ENCODE results near the gene KIAA1755. TPM values are rescaled to one million over a fixed set of nuclear protein-coding genes. Genes with fewer than 3 reads are reported as not detected.

The KIAA1755 gene
- total RNA-seq, 1 experiment from 2014 or later = 0.17 TPM

- no peak overlapping the region for H3K27ac Mint-ChIP-seq
- no peaks in the 10 kb centered on the region for H3K79me2 ChIP-seq (ENCODE audit: insufficient read depth, low read length)
- H2BK5ac ChIP-seq (ENCODE audit: insufficient read length, low read length) = no peak overlapping the region
- no peaks in the 10 kb centered on the region for H3K79me1 ChIP-seq (ENCODE audit: insufficient read depth, low read depth, low read length, poor library complexity, severe bottlenecking)
- H3K4ac ChIP-seq (ENCODE audit: low read depth, low read length) = no peak overlapping the region
- no peak overlapping the region for H4K5ac ChIP-seq (ENCODE audit: insufficient read length, low read depth, low read length)
- no peaks in the 10 kb centered on the region for H3K36me3 Mint-ChIP-seq (ENCODE audit: insufficient read depth in 1 of 3, low read depth in 3 of 3)
- H3K27ac ChIP-seq (ENCODE audit: insufficient read length, low read depth, low read length) = no peak overlapping the region
- no peaks in the 10 kb centered on the region for H3K4me1 Mint-ChIP-seq
- H3K4me1 ChIP-seq (ENCODE audit: insufficient read depth, low read length) = no peaks in the 10 kb centered on the region
- WGBS (ENCODE audit: extremely low coverage, insufficient read length, low lambda C conversion rate) = no CpG with 5 or more reads among the region's 10 CpGs
- no peak overlapping the region for H3K4me3 Mint-ChIP-seq
- H4K91ac ChIP-seq (ENCODE audit: insufficient read length, low read depth, low read length) = no peak overlapping the region
- H3K23ac ChIP-seq (ENCODE audit: insufficient read length, low read depth, low read length) = no peak overlapping the region
- H3K23me2 ChIP-seq (ENCODE audit: insufficient read length, low read depth, low read length, poor library complexity, severe bottlenecking) = no peaks in the 10 kb centered on the region
- H3K4me2 ChIP-seq (ENCODE audit: insufficient read depth, insufficient read length, low read length) = no peak overlapping the region
- no peak for DNase-seq
- no peak overlapping the region for H3K56ac ChIP-seq (ENCODE audit: insufficient read length, low read depth, low read length)
- no peak overlapping the region for H2BK12ac ChIP-seq (ENCODE audit: insufficient read length, low read depth, low read length)
- H4K8ac ChIP-seq (replicated peaks; ENCODE audit: insufficient read length, low read depth, low read length) = no peak overlapping the region
- H3K9me3 Mint-ChIP-seq = no peaks in the 10 kb centered on the region
- H3T11ph ChIP-seq (ENCODE audit: low read length) = no peak overlapping the region
- peaks cover 4% of the 10 kb centered on the region for H3K27me3 Mint-ChIP-seq (ENCODE audit: low read depth)
- no peak overlapping the region for H2AFZ ChIP-seq (ENCODE audit: low read length)
- H2AK5ac ChIP-seq (ENCODE audit: insufficient read length, low read length) = no peak overlapping the region
- no peak overlapping the region for H3K9ac ChIP-seq (ENCODE audit: extremely low read depth, insufficient read length, low read length)
- H4K20me1 ChIP-seq (ENCODE audit: control insufficient read depth, insufficient read depth, insufficient read length) = no peaks in the 10 kb centered on the region
- no peak overlapping the region for H2BK20ac ChIP-seq (ENCODE audit: low read depth, low read length, poor library complexity, severe bottlenecking)
- H3K14ac ChIP-seq (ENCODE audit: insufficient read depth, low read length) = no peak overlapping the region
- no peak overlapping the region for H2BK120ac ChIP-seq (ENCODE audit: low read depth, low read length, poor library complexity, severe bottlenecking)
- no peak overlapping the region for H2BK15ac ChIP-seq (ENCODE audit: low read depth, low read length)
- TF ChIP-seq CTCF (conservative IDR thresholded peaks at IDR 0.05) = no peak
- no peaks in the 10 kb centered on the region for H3K9me3 ChIP-seq (ENCODE audit: control insufficient read depth, low read depth, low read length)
- H3K27me3 ChIP-seq (ENCODE audit: insufficient read depth, low read length) = no peaks in the 10 kb centered on the region
- H3K18ac ChIP-seq (ENCODE audit: insufficient read length, low read depth, low read length) = no peak overlapping the region
Measured at GRCh38 chr20:38230957-38231526, 29.5 kb downstream of the KIAA1755 start.

All from H9 (cell line).